ENCODE measurements around the gene PARD3.
"Not testable (repeated sequence)": the region's sequence is repeated elsewhere in the genome, so short reads cannot be mapped to it uniquely, and the experiment has no call there.

PARD3 gene

GRCh38 chr10:34405611-34406462 lies 409.3 kb downstream of the PARD3 start:
- DNase-seq = no peak

GRCh38 chr10:34403512-34403911 lies 411.6 kb downstream of the PARD3 start:
- no peak for DNase-seq

- no peak for DNase-seq
Measured at GRCh38 chr10:34400075-34400474, 415.0 kb downstream of the PARD3 start.

- no peak for DNase-seq
Measured at GRCh38 chr10:34399013-34399412, 416.1 kb downstream of the PARD3 start.

- no peak for DNase-seq
Measured at GRCh38 chr10:34397324-34397723, 417.8 kb downstream of the PARD3 start.

- no peak for DNase-seq
Measured at GRCh38 chr10:34396663-34397062, 418.4 kb downstream of the PARD3 start.

DNA sequence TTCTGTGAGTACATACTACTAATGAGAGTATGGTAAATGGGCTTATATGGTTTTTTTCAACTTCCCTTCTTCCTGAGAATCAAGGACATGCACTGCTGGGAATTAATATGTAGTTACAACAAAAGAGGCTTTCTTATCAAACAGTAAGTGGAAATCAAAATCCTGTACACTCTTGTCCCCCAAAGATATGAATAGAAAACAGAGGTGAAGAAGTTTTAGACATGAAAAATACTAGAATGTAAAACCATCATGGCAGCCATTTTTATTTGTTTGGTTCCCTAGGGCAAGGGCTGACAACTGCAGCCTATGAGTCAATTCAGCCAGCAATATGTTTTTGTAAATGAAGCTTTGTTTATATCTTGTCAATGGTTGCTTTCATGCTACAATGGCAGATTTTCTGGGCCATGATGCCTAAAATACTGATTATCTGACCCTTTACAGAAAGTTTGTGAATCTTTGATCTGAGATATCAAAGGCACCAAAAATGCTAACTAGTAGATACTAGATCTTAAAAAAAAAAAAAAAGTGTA lies 422.4 kb downstream of the PARD3 start:
- no peak for DNase-seq

DNA sequence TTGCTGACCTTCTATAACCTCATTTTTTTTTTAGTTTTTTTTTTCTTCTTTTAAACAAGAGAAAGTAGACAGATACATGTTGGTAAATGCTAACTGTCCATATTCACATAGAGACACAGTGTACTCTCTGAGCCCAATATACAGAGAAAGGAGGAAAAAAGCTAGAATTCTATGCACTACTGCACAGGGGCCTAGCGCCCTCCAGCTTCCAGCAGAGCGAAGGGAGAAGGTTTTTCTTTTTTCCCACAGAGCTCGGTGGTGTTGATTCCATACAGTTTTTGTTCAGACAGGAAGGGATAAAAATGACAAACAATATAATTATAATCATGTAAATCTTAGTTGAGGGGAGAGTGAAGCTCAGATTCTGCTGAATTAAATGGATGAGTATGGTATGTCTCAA lies 423.9 kb downstream of the PARD3 start:
- not testable (repeated sequence) for DNase-seq

GRCh38 chr10:34389801-34390200 lies 425.3 kb downstream of the PARD3 start:
- DNase-seq = no peak

DNA sequence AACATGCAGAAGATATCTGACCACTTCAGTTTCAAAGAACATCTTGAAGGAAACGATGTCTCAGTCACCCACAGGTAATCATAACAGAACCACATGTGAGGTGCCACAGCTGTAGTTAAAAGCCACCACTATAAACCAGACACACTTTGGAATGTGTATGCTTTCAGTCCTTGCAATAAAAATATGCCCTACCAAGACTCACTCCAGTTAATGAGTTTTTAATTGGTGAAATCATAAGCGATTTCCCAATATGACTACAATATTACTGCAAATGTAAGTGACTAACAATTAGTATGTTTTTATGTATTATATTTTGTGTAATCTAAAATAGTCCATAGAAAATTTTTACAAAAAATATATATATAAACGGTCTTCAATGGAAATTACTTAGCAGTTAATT lies 428.2 kb downstream of the PARD3 start:
- no peak for DNase-seq

- DNase-seq = no peak
Measured at GRCh38 chr10:34384372-34384771, 430.7 kb downstream of the PARD3 start.

GRCh38 chr10:34382626-34383025 lies 432.5 kb downstream of the PARD3 start:
- no peak for DNase-seq

DNA sequence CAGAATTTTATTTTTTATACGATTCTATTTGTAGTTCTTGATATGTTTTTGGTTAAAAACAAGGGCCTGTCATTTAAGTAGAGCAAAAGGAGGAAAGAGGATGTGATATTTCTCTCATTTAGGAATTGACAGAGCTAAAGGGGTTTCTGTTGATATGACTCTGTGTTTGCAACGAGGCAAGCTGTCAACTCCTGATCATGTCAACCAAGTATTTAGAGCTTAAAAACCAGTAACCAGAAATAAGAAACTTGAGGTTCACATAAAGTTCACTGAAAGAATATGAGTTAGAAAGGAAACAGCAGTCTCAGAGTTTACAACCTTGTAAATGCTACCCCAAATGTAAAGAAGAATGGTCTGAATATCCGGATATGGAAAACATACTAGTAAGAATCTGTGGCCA lies 434.2 kb downstream of the PARD3 start:
- no peak for DNase-seq

DNA sequence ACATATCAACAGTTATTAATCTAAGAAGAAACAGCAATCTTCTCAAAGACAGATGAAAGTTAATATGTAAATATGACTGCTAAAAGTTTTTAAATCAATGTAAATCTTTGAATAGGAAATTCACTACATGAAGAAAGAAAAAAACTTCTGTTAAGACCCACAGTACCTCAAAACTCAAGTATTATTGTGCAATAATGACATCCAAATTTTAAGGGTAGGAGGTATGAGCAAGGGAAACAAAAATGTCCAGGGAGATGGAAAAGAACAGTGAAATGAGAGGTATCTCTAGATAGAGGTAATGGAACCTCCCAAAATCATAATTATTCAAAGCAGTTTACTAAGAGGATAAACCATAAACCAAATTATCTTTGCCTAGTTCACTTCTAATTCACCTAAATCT lies 436.8 kb downstream of the PARD3 start:
- no peak for DNase-seq

DNA sequence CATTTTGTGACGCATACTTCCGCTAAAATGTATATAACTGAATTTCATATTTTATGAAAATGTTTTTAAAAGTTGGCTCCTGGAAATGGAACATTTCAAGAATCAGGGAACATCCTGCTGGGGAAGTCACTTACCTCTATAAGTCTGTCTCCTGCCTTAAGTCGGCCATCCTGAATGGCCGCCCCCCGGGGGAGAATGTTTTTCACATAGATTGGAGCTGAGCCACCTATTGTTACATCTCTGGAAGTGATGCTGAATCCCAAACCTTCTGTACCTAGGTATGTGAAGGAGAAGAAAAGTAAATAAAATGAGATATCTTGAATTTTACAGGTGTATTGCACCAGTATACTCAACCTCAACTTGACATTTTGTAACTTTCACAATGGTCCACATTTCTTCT lies 437.3 kb downstream of the PARD3 start:
- no peak for DNase-seq

DNA sequence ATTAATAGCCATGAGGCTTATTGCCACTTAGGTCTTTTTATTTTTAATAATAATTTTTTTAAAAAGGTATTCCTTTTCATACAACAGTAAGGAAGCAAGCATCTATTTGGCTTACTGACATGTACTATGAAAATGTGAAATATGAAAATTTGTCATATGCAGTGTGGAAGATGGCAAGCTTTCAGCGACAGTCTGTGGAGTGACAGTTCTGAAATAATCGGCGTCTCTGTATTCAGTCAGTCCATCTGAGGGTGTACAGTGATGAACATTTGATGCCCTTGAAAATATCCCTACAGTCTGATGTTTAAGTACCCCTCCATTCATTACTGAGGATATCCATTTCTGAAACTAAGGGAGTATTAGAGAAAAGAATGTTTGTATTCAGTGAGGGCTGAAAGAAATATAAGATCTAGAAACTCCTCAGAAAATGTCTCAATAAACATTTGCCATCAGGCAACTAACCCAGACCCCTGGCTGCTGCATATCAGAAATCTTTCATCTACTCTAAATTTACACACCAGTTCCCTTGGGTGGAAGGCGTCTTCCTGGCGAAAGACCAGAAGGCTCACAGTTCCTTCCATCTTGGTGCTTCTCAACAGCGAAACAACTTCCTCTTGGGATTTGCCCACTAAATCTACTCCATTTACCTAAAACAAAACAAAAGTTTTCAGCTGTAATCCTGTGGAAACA lies 440.6 kb downstream of the PARD3 start:
- DNase-seq = no peak

- DNase-seq = no peak
Measured at GRCh38 chr10:34373211-34373610, 441.9 kb downstream of the PARD3 start.

- DNase-seq = no peak
Measured at GRCh38 chr10:34372509-34372908, 442.6 kb downstream of the PARD3 start.

DNA sequence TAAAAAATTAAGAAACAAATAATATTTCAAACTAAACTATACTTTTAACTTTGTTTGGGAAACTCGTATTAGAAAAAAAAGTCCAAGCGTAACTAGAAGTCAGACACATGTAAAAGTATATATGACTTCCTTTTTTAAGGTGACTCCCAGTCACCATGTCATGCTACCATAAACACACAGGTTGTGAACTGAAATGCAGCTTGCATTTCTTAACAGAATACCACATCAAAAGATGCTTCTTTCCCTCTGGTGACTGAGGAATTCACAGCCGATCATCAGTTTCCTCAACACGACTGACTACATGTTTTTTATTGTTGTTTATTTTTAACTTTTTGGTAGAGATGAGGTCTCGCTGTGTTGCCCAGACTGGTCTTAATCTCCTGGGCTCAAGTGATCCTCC lies 445.0 kb downstream of the PARD3 start:
- no peak for DNase-seq

DNA sequence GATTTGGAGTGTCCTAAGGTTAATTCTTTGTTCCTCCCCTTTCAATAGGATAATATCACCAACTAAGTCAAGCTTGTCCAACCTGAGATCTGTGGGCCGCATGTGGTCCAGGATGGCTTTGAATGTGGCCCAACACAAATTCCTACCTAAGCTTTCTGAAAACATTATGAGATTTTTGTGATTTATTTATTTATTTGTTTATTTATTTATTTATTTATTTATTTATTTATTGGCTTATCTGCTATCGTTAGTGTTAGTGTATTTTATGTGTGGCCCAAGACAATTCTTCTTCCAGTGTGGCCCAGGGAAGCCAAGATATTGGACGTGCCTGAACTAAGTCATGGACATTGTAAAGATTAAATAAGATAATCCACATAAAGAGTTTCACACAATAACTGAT lies 446.0 kb downstream of the PARD3 start:
- DNase-seq = no peak

- no peak for DNase-seq
Measured at GRCh38 chr10:34364253-34365037, 450.7 kb downstream of the PARD3 start.

DNA sequence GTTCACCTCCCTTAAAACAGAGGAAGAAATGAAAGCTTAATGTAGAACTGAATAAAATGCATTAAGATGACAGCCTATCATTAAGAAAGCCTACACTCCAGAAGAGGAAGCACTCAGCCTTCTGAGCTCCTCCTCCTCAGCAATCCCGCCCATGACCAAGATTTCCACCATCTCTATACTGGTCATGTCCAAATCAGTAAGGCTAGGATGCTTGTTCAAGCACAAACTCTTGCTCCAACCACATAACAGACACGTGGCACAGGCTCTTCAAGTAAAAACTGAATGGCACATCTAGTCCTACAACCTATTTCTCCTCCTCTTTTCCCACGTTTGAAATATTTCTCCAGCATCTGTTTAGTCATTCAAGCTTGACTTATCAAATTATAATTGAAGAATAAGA lies 454.1 kb downstream of the PARD3 start:
- DNase-seq = no peak

Data from amygdala (tissue), 56 donors.